Testis (tissue), 2 donors: ENCODE data around the gene NAV3.

Experiments
- POLR2A ChIP-seq: fragments of 450-650 bp; IDR thresholded peaks from one replicate; pipeline ENCODE4 v1.6.1; 2017; ENCODE audit warnings: antibody characterized with exemption, mild to moderate bottlenecking, moderate library complexity
- TF ChIP-seq, protein P1 (sequence below), 3 experiments: fragments of 450-650 bp in 2 of 3; fragments of 200-600 bp in 1 of 3; sonication (generic) in 1 of 3; IDR thresholded peaks; one replicate each; pipeline ENCODE4 v1.5.1; 2016 to 2019; ENCODE audit warnings: antibody characterized with exemption in 3 of 3, mild to moderate bottlenecking in 2 of 3, moderate library complexity in 1 of 3

DNA sequence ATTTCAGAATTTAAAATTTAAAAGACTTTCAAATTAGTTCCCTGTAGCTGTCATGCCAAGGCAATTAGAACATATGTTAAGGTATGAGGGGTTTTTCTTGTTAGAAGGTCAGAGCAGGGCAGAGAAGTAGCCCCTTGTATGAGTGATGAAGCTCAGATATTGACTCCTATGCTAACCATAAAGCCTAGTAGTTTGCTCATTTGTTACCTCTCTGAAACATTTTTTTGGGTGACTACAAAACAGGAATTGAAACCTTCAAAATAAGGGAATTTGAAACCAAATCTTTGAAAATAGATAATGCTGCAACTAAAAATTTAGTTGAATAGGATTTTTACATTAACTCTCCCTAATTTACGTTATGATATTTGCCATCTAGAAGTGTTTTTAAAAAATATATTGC is 333.5 kb downstream of the NAV3 start:
- TF ChIP-seq, protein P1, sequence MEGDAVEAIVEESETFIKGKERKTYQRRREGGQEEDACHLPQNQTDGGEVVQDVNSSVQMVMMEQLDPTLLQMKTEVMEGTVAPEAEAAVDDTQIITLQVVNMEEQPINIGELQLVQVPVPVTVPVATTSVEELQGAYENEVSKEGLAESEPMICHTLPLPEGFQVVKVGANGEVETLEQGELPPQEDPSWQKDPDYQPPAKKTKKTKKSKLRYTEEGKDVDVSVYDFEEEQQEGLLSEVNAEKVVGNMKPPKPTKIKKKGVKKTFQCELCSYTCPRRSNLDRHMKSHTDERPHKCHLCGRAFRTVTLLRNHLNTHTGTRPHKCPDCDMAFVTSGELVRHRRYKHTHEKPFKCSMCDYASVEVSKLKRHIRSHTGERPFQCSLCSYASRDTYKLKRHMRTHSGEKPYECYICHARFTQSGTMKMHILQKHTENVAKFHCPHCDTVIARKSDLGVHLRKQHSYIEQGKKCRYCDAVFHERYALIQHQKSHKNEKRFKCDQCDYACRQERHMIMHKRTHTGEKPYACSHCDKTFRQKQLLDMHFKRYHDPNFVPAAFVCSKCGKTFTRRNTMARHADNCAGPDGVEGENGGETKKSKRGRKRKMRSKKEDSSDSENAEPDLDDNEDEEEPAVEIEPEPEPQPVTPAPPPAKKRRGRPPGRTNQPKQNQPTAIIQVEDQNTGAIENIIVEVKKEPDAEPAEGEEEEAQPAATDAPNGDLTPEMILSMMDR (IDR thresholded peaks at IDR 0.05), result no peak
- no peak for TF ChIP-seq POLR2A
